Prostate gland (tissue), 2 donors: ENCODE results near the gene MAD1L1. TPM values are rescaled to one million over a fixed set of nuclear protein-coding genes. Genes with fewer than 3 reads are reported as not detected.
"Not testable (repeated sequence)": the region's sequence is repeated elsewhere in the genome, so short reads cannot be mapped to it uniquely, and the experiment has no call there.

Experiments used
- DNase-seq: peaks from one replicate; pipeline ENCODE4 v3.0.0-alpha.2; 2019; ENCODE audit warnings: low spot score
- H3K27ac ChIP-seq, 2 donors: fragments of 200-600 bp; sonication (generic); 2 replicates each; pipeline ENCODE4 v1.5.1; 2017 to 2019
- H3K27me3 ChIP-seq: fragments of 200-600 bp; sonication (generic); replicated peaks from 2 replicates; pipeline ENCODE4 v1.5.1; 2019; ENCODE audit not compliant: insufficient read depth
- H3K36me3 ChIP-seq, 2 donors: fragments of 200-600 bp; sonication (generic); 1 replicate in 1 of 2; 2 replicates in 1 of 2; pipeline versions ENCODE4 v1.5.1 to v1.8.1; 2017 to 2019
- H3K4me1 ChIP-seq: fragments of 200-600 bp; sonication (generic); replicated peaks from 2 replicates; pipeline ENCODE4 v1.5.1; 2019
- H3K4me3 ChIP-seq, 2 donors: fragments of 200-600 bp; sonication (generic); 2 replicates each; pipeline ENCODE4 v1.5.1; 2017 to 2019
- H3K9me3 ChIP-seq: fragments of 200-600 bp; sonication (generic); 2 replicates; pipeline ENCODE4 v1.5.1; 2017
- POLR2A ChIP-seq: fragments of 450-650 bp; IDR thresholded peaks from one replicate; pipeline ENCODE4 v1.6.1; 2016; ENCODE audit warnings: antibody characterized with exemption, mild to moderate bottlenecking
- POLR2AphosphoS5 ChIP-seq: sonication (generic); formaldehyde crosslinking; IDR thresholded peaks from one replicate; pipeline ENCODE4 v1.6.1; 2017; ENCODE audit warnings: antibody characterized with exemption
- WGBS: methylation state at CpG from one replicate; pipeline ENCODE4 v1.1.5; 2018; 5-methylcytosine and 5-hydroxymethylcytosine counted together
- intact Hi-C: fragments of 100-400 bp; cut with DNase I; formaldehyde crosslinking; loops from one replicate; pipeline ENCODE4 v1.14.2; 2022
- total RNA-seq, 2 donors: library from RNA; depleted of rRNA; stranded (reverse); fragments of >200 nt; gene quantifications; one replicate each; pipeline ENCODE4 v1.1.0, GENCODE V29; 2016
- TF ChIP-seq, protein P1 (sequence below), 4 experiments: fragments of 200-600 bp in 2 of 4; fragments of 450-650 bp in 2 of 4; sonication (generic) in 2 of 4; IDR thresholded peaks; 1 replicate in 3 of 4; 2 replicates in 1 of 4; pipeline ENCODE4 v1.5.1; 2016 to 2019; ENCODE audit warnings: antibody characterized with exemption in 4 of 4, mild to moderate bottlenecking in 2 of 4, moderate library complexity in 2 of 4

MAD1L1 gene
- total RNA-seq, 2 donors from 2014 or later = 79.3 to 91.9 TPM

DNA sequence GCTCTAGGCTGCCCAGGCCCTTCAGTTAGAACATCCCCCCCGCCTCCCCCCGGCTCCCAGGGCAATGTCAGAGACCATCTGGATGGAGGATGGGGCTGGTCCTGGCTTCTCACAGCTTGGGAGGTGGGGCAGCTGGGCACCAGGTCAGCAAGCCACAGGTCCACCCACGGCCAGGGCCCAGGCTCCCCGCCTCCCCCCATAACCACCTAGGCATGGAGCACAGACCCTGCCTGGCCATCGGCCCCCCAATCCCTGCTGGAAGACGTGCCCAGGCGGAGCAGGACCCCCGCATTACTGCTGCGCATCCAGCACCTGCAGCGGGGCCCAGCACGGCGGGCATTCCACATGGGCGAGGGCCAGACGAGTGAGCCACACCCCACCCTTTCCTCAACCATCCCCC lies 393.0 kb downstream of the MAD1L1 start:
- Histone ChIP-seq H3K27ac (no peak overlapping the region), H3K9me3 (no peaks in the 10 kb centered on the region), H3K4me3 (no peak overlapping the region), H3K36me3 (no peaks in the 10 kb centered on the region), H3K4me1 (no peaks in the 10 kb centered on the region), H3K27me3 (no peaks in the 10 kb centered on the region)
- TF ChIP-seq, protein P1, sequence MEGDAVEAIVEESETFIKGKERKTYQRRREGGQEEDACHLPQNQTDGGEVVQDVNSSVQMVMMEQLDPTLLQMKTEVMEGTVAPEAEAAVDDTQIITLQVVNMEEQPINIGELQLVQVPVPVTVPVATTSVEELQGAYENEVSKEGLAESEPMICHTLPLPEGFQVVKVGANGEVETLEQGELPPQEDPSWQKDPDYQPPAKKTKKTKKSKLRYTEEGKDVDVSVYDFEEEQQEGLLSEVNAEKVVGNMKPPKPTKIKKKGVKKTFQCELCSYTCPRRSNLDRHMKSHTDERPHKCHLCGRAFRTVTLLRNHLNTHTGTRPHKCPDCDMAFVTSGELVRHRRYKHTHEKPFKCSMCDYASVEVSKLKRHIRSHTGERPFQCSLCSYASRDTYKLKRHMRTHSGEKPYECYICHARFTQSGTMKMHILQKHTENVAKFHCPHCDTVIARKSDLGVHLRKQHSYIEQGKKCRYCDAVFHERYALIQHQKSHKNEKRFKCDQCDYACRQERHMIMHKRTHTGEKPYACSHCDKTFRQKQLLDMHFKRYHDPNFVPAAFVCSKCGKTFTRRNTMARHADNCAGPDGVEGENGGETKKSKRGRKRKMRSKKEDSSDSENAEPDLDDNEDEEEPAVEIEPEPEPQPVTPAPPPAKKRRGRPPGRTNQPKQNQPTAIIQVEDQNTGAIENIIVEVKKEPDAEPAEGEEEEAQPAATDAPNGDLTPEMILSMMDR (IDR thresholded peaks at IDR 0.05) = no peak
- no peak for TF ChIP-seq POLR2AphosphoS5
- no peak for TF ChIP-seq POLR2A
- 85% methylated on average over 14 of the region's 14 CpGs for WGBS
- no peak for DNase-seq
- intact Hi-C loops = no loop called here

DNA sequence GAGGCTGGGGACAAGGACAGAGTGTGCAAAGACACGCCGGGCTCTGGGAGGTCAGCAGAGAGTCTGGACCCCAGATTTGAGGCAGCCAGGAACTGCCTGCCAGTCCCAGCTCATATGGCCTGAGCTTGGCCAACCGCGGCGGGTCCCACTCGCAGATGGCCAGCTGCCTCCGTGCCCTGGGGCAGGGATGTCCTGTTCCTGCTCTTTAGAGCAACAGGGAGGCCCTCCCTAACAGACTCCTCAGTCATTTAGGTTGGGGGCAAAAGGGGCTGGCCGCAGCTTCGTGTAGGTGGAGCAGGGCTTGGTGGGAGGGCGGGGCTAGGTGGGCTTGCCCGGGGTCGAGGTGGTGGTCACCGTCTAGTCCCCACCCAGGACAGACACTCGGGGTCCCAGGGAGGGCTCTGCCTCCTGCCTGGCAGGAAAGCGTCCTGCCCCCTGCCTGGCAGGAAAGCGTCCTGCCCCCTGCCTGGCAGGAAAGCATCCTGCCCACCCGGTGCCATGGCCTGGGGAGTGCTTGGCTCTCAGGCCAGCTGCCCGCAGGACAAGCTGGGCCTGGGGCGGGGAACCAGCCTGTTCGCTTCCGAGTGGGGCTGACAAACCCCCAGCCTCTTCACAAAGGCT lies 393.7 kb downstream of the MAD1L1 start:
- H3K4me3 ChIP-seq, DNase-seq, intact Hi-C loops, H3K27ac ChIP-seq, H3K36me3 ChIP-seq, H3K4me1 ChIP-seq, H3K27me3 ChIP-seq, H3K9me3 ChIP-seq: not testable (repeated sequence)
- 86% methylated on average over 20 of the region's 21 CpGs for WGBS

DNA sequence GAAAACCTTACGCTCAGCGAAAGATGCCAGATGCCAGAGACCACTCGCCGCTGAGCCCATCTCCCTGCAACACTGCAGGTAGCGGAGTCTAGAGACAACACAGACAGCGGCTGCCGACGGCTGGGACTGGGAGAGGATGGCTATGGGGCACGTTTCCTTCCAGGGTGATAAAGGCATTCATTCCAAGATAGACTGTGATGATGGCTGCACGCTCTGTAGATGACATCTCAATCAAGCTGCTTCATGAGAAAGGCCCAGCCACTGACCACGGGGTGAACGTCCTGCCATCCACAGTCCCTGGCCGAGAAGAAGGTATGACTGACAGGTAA lies 394.2 kb downstream of the MAD1L1 start:
- H3K27ac ChIP-seq, intact Hi-C loops, H3K36me3 ChIP-seq, H3K9me3 ChIP-seq, DNase-seq, H3K4me3 ChIP-seq, H3K4me1 ChIP-seq, H3K27me3 ChIP-seq: not testable (repeated sequence)
- 95% methylated on average over 12 of the region's 13 CpGs for WGBS

DNA sequence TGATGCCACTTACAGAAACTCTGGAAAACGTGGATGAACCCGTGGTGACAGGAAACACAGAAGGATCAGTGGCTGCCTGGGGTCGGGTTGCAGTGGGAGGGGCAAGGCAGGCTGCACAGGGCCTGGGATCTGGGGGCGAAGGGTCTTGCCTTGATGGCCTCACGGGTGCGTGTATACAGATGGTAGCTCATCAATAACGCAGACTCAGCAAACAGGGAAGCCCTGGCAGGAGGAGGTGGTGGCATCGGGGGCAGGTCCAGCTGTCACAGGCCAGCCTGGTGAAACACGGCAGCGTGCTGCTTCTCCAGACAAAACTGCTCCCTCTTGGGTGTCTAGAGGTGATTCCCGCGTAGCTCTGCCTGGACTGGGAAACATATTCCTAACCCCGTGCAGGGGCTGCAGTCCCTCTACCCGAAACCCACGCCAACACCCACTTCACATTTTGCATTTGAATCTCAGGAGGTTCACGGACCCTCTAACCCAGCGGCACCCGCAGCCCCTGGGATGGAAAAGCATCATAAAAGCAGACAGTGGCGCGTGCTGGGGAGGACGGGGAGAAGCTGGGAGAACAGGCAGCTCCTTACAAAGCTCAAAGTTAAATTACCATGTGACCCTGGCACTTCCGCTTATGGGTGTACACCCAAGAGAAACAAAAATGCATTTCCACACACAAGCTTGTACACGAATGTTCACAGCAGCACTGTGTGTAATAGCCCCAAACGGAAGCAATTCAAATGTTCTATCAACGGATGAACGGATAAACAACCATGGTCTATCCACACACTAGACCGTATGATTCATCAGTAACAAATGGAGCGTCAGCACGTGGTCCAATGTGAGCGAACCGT lies 394.8 kb downstream of the MAD1L1 start:
- intact Hi-C loops = not testable (repeated sequence)

DNA sequence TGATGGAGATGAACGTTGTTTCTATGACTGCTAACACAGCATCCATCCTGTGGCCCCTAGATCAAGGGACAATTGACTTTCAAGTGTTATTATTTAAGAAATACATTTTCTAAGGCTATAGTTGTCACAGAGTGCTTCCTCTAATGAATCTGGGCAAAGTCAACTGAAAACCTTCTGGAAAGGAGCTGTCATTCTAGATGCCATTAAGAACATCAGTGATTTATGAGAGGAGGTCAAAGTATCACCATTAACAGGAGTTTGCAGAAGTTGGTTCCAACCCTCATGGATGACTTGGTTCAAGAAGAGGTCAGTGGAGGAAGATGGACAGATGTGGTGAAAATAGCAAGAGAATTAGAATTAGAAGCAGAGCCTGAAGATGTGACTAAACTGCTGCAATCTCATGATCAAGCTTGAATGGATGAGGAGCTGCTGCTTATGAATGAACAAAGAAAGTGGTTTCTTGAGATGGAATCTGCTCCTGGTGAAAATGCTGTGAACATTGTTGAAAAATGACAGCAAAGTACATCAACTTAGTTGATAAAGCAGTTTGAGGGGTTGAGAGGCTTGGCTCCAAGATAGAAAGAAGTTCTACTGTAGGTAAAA lies 400.7 kb downstream of the MAD1L1 start:
- H3K27me3 ChIP-seq, DNase-seq, H3K4me3 ChIP-seq, H3K36me3 ChIP-seq, H3K9me3 ChIP-seq, intact Hi-C loops, H3K27ac ChIP-seq, H3K4me1 ChIP-seq: not testable (repeated sequence)
- WGBS = 100% methylated on average over 1 of the region's 1 CpG

More for the DNA sequence above, 394.8 kb downstream of the MAD1L1 start:
- 86% methylated on average over 31 of the region's 31 CpGs for WGBS
- H3K27ac ChIP-seq, H3K27me3 ChIP-seq, H3K4me3 ChIP-seq, H3K36me3 ChIP-seq, H3K9me3 ChIP-seq, H3K4me1 ChIP-seq, DNase-seq: not testable (repeated sequence)

DNA sequence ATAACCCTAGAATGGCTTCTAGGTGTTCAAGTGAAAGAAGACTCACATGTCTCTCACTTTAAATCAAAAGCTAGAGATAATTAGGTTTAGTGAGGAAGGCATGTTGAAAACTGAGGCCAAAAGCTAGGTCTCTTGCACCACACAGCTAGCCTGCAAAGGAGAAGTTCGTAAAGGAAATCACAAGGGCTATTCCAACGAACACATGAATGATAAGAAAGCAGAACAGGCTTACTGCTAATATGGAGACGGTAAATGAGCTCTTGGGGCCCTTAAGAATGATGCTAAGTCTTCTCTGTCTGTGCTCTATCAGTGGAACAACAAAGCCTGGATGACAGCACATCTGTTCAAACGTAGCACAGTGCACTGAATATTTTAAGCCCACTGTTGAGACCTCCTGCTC lies 401.3 kb downstream of the MAD1L1 start:
- DNase-seq, intact Hi-C loops, H3K27ac ChIP-seq, H3K4me3 ChIP-seq, H3K4me1 ChIP-seq, H3K27me3 ChIP-seq, H3K9me3 ChIP-seq, H3K36me3 ChIP-seq: not testable (repeated sequence)
- 97% methylated on average over 4 of the region's 4 CpGs for WGBS

DNA sequence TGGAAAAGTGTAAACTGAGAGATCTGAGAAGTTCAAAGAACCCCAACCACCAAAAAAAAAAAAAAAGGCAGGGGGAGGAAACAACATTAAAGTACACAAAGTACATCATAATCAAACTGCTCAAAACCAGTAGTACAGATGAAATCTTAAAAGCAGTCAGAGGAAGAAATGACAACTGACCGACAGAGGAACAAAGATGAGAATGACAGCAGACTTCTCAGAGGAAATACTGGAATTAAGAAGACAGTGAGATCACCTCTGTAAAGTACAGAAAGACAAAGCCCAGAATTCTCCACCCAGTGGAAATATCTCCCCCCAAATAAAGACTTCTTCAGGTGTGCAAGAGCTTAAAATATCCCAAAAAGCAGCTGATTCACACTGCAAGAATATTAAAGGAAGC lies 403.1 kb downstream of the MAD1L1 start:
- H3K4me1 ChIP-seq, H3K4me3 ChIP-seq, H3K36me3 ChIP-seq, H3K27me3 ChIP-seq, H3K9me3 ChIP-seq, DNase-seq, intact Hi-C loops, H3K27ac ChIP-seq: not testable (repeated sequence)
- whole genome bisulfite sequencing = 85% methylated on average over 1 of the region's 1 CpG

DNA sequence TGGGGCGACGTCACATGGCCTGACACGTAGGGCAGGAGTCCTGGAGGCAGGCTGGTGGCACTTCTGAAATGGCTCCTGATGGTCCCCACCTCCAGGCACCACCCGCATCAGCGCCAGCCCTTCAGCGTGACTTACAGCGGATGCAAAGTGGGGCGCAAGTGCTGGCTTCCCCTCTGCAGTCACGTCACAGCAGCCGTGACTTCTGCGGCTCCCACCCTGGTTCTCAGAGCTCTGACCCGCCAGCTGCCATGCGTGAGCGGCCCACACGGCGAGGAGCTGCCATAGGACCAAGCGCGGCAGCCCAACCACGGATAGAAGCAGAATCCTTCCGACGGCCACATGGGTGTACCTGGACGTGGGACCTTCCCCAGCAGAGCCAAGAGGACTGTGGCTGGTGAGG lies 403.6 kb downstream of the MAD1L1 start:
- no peak for TF ChIP-seq POLR2A
- TF ChIP-seq POLR2AphosphoS5 = no peak
- TF ChIP-seq, protein P1 (IDR thresholded peaks at IDR 0.05) = no peak
- no peaks in the 10 kb centered on the region for H3K9me3 ChIP-seq
- no peak overlapping the region for H3K4me3 ChIP-seq
- intact Hi-C loops = no loop called here
- no peak overlapping the region for H3K27ac ChIP-seq
- WGBS = 94% methylated on average over 22 of the region's 22 CpGs
- no peaks in the 10 kb centered on the region for H3K4me1 ChIP-seq
- H3K27me3 ChIP-seq = no peaks in the 10 kb centered on the region
- DNase-seq = no peak
- no peaks in the 10 kb centered on the region for H3K36me3 ChIP-seq

DNA sequence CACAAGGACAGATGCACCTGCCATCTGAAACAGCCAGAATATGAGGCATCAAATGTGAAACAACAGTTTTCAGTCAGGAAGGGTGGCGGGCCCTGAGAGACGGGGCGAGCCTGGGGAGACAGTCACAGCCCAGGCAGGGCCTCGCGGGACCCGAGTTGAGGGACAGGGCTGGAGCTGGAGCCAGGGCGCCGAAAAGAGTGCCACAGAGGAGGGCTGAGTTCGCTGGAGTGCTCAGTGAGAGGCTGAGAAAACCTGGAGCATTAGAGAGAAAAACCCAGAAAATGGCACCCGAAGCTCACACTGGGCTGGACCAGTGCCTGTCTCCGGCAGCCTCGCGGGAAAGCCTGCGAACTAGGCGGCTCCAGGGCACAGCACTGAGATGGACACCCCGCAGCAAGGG lies 404.6 kb downstream of the MAD1L1 start:
- 93% methylated on average over 16 of the region's 16 CpGs for WGBS

DNA sequence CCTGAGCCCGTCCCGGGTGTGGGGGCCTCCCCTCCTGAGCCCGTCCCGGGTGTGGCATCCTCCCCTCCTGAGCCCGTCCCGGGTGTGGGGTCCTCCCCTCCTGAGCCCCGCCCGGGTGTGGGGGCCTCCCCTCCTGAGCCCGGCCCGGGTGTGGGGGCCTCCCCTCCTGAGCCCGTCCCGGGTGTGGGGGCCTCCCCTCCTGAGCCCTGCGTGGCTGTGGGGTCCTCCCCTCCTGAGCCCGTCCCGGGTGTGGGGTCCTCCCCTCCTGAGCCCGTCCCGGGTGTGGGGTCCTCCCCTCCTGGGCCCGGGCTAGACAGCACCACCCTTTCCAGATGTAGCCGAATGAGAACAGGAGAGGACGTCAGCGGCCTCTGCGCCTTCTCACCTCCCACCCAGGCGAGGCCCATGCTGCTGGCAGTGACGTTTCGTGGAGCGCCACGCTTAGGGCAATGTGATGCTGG lies 405.2 kb downstream of the MAD1L1 start:
- H3K27ac ChIP-seq, H3K36me3 ChIP-seq, H3K27me3 ChIP-seq, intact Hi-C loops, H3K4me3 ChIP-seq, H3K9me3 ChIP-seq, DNase-seq, H3K4me1 ChIP-seq: not testable (repeated sequence)
- WGBS = 87% methylated on average over 18 of the region's 27 CpGs

More for the DNA sequence above, 404.6 kb downstream of the MAD1L1 start:
- H3K9me3 ChIP-seq, DNase-seq, H3K27ac ChIP-seq, intact Hi-C loops, H3K4me3 ChIP-seq, H3K27me3 ChIP-seq, H3K4me1 ChIP-seq, H3K36me3 ChIP-seq: not testable (repeated sequence)
